ENCODE data around the gene MACROD2. TPM values are rescaled to one million over a fixed set of nuclear protein-coding genes. Genes with fewer than 3 reads are reported as not detected.

MACROD2 gene
- total RNA-seq, 1 donor from 2014 or later: 6.7 TPM

GRCh38 chr20:15199698-15200097 lies 1204.4 kb downstream of the MACROD2 start:
- Mint-ChIP-seq H3K27ac (no peak overlapping the region), H3K9me3 (peaks cover 6% of the 10 kb centered on the region), H3K4me3 (no peak overlapping the region), H3K4me1 (ENCODE audit: unreplicated experiment) (peaks cover 9% of the 10 kb centered on the region), H3K27me3 (peaks cover 4% of the 10 kb centered on the region), H3K36me3 (no peaks in the 10 kb centered on the region)
- TF ChIP-seq CTCF (conservative IDR thresholded peaks at IDR 0.05): no peak
- DNase-seq (ENCODE audit: extremely low spot score, unreplicated experiment): no peak

GRCh38 chr20:15200147-15200565 lies 1204.8 kb downstream of the MACROD2 start:
- Mint-ChIP-seq H3K4me3 (no peak overlapping the region), H3K27ac (no peak overlapping the region), H3K36me3 (no peaks in the 10 kb centered on the region), H3K4me1 (ENCODE audit: unreplicated experiment) (peaks cover 9% of the 10 kb centered on the region), H3K9me3 (peaks cover 6% of the 10 kb centered on the region), H3K27me3 (peaks cover 4% of the 10 kb centered on the region)
- no peak for TF ChIP-seq CTCF (conservative IDR thresholded peaks at IDR 0.05)
- DNase-seq (ENCODE audit: extremely low spot score, unreplicated experiment): no peak

GRCh38 chr20:15201602-15202001 lies 1206.3 kb downstream of the MACROD2 start:
- Mint-ChIP-seq H3K27me3 (no peaks in the 10 kb centered on the region), H3K27ac (no peak overlapping the region), H3K9me3 (no peaks in the 10 kb centered on the region)

GRCh38 chr20:15204234-15204633 lies 1208.9 kb downstream of the MACROD2 start:
- H3K9me3 Mint-ChIP-seq: no peaks in the 10 kb centered on the region
- no peaks in the 10 kb centered on the region for H3K27me3 Mint-ChIP-seq
- TF ChIP-seq CTCF (conservative IDR thresholded peaks at IDR 0.05): no peak
- H3K4me1 Mint-ChIP-seq (ENCODE audit: unreplicated experiment): peaks cover 9% of the 10 kb centered on the region
- no peaks in the 10 kb centered on the region for H3K36me3 Mint-ChIP-seq
- no peak overlapping the region for H3K4me3 Mint-ChIP-seq
- DNase-seq (ENCODE audit: extremely low spot score, unreplicated experiment): no peak
- H3K27ac Mint-ChIP-seq: no peak overlapping the region

More at GRCh38 chr20:15201602-15202001, 1206.3 kb downstream of the MACROD2 start:
- H3K4me3 Mint-ChIP-seq: no peak overlapping the region
- no peaks in the 10 kb centered on the region for H3K36me3 Mint-ChIP-seq
- DNase-seq (ENCODE audit: extremely low spot score, unreplicated experiment): no peak
- no peak for TF ChIP-seq CTCF (conservative IDR thresholded peaks at IDR 0.05)
- peaks cover 9% of the 10 kb centered on the region for H3K4me1 Mint-ChIP-seq (ENCODE audit: unreplicated experiment)

GRCh38 chr20:15205028-15205427 lies 1209.7 kb downstream of the MACROD2 start:
- no peak for TF ChIP-seq CTCF (conservative IDR thresholded peaks at IDR 0.05)
- Mint-ChIP-seq H3K27ac (no peak overlapping the region), H3K36me3 (no peaks in the 10 kb centered on the region), H3K4me1 (ENCODE audit: unreplicated experiment) (peaks cover 3% of the 10 kb centered on the region), H3K4me3 (no peak overlapping the region), H3K27me3 (no peaks in the 10 kb centered on the region), H3K9me3 (no peaks in the 10 kb centered on the region)
- no peak for DNase-seq (ENCODE audit: extremely low spot score, unreplicated experiment)

GRCh38 chr20:15205719-15206118 lies 1210.4 kb downstream of the MACROD2 start:
- H3K27me3 Mint-ChIP-seq: no peaks in the 10 kb centered on the region

More at GRCh38 chr20:15205719-15206118, 1210.4 kb downstream of the MACROD2 start:
- no peaks in the 10 kb centered on the region for H3K9me3 Mint-ChIP-seq
- no peak overlapping the region for H3K27ac Mint-ChIP-seq
- no peak overlapping the region for H3K4me3 Mint-ChIP-seq
- DNase-seq (ENCODE audit: extremely low spot score, unreplicated experiment): no peak
- H3K36me3 Mint-ChIP-seq: no peaks in the 10 kb centered on the region
- TF ChIP-seq CTCF (conservative IDR thresholded peaks at IDR 0.05): no peak
- no peaks in the 10 kb centered on the region for H3K4me1 Mint-ChIP-seq (ENCODE audit: unreplicated experiment)
